ENCODE measurements around the gene ZXDC. TPM values are rescaled to one million over a fixed set of nuclear protein-coding genes. Genes with fewer than 3 reads are reported as not detected.

ZXDC gene
- polyA plus RNA-seq, 1 donor: 25.6 TPM

DNA sequence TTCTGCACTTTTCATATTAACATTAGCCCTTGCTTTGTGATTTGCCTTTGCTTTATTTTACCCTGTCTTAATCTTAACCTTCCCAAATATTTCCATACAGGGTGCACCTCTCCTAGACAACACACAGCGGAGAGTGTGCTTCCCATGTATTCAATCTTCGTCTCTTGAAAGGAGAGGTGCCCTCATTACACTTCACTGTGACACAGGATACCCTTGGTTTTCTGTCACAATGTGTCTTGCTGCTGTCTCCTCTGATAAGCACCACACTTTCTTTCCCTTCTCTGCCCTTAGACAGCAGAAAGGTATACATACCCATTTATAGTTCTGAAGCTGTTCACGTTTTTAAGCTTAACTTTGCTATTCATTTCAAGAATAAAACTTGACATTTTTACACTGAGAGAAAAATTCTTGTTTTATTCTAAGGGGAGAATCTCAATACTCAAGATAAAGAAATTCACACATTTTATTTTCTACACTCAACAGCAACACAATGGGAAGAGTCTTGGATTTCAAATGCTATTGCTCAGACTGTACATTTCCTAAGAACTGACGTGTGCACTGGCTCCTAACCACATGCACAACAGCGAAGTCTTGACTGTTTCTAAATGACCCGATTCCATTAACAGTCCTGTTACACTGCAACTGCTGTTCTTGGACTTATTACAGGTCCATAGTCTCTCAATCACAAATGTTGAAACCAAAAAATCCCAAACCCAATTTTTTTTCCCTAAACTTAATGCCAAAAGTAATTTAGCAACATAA is 21.1 kb downstream of the ZXDC start:
- no peak for DNase-seq (ENCODE audit: low read depth)

DNA sequence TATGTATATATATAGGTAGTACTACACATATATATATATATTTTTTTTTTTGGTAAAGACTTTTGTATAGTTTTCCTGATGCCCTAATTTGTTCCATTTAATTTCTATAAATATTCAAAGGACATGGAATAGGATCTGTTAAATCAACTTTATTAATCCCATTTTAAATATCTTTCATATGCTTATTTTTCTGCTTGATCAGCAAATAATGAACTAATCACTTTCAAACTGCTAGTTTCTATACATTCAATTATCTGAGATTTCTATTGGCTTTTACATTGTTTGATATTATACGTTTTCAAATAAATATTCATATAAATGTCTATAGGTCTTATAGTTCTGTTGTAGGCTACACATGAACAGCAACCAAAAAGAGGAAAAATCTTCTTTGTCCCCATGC is 21.7 kb downstream of the ZXDC start:
- DNase-seq (ENCODE audit: low read depth): no peak

DNA sequence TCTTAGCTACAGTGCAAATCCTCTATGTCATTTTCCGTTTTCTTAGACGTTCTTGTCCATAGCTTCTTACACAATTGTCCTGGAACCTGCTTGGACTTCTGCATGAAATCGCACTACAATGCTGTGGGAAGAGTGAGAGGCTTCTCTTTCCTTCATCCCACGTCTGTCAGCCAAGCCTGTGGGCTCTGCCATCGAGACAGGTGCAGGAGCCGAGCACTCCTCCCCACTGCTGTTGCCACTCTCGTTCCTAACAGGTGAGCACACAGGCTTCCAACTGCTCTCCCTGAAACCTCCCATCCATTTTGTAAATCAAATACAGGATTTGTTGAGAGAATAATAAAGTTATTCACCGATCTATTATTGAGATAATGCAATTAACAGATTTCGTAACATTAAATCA is 23.5 kb downstream of the ZXDC start:
- DNase-seq (ENCODE audit: low read depth): no peak

DNA sequence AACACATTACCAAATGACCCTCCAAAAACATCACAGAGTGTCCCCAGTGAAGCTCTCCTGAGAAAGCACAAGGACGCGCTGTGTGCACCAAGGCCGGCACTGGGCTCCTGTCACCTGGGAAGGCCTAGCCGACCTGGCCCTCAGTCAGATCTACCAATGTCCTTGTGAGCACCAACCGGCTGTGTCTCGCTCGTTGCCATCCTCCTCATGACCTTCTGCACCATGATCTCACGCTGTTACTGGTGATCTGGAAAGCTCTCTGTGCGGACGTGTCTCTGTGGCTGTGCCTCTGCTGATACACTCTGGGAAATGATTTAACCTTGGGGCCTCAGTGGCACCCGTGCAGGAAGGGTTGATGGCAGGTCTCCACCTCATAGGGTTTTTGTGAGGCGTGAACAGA is 24.2 kb downstream of the ZXDC start:
- no peak for DNase-seq (ENCODE audit: low read depth)

DNA sequence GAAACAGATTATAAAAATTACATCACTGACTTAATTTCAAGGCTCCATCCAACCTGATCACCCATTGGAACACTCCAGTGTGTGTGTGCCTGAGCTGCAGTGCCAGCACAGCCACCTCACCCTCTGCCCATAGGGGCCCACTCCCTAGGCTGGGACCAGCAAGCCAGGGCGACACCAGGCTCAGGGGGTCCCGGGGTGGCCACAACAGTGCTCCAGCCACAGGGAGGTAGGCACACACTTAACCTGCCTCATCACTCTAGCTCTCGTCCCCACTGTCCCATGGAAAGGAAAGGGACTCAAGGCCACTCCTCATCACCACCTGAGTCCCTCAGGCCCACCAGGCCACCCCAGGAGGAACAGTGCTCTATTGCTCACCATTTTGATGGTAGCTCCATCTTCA is 24.9 kb downstream of the ZXDC start:
- no peak for DNase-seq (ENCODE audit: low read depth)

DNA sequence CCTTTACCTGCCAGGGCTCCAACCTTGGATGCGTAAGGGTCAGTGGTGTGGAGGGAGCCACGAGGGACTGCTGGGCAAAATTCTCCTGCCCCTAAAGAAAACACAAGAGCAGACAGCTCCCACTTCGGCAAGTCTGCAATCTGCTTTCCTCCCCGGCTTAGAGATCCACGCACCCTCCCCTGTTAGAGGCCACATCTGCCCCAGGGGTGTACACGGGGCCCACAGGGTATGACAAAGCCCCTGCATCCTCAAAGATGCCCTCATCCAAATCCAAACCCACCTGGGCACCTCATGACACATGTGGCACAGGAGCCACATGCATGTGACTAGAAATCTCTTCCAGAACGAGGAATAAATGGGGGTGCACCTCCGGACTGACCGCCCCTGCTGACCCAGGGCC is 25.5 kb downstream of the ZXDC start:
- no peak for DNase-seq (ENCODE audit: low read depth)

DNA sequence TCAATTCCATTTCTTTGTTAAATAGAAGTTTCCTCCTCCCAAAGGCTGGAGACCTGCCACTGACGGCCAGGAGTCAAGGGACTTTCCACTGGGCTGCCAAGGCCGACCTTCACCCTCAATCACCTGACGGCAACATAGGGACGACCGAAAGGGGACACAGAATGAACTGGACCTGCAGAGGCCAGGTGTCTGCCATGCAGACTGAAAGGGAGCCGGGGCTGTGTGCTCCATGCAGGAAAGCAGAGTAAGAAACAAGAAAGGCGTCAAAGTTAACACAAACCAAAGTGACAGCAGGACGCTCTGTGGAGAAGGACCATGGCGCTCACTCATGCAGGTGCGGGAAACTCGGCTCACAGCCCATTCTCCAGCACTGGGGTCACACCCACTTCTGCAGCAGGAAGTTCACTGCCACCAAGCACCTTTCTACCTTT is 26.1 kb downstream of the ZXDC start:
- no peak for DNase-seq (ENCODE audit: low read depth)

DNA sequence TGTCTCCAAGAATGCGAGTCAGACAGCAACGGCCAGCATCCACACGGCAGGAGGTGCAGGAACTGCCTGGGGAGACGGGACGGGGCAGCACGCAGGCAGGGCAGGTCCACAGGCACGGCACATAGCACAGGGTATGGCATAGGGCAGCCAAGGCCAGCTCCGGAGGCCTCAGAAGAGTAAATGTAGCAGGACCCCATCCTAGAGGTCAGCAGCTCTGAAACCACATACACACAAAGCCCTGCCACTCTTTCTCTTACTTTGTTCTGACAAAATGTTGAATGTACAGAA is 26.9 kb downstream of the ZXDC start:
- no peak for DNase-seq (ENCODE audit: low read depth)

DNA sequence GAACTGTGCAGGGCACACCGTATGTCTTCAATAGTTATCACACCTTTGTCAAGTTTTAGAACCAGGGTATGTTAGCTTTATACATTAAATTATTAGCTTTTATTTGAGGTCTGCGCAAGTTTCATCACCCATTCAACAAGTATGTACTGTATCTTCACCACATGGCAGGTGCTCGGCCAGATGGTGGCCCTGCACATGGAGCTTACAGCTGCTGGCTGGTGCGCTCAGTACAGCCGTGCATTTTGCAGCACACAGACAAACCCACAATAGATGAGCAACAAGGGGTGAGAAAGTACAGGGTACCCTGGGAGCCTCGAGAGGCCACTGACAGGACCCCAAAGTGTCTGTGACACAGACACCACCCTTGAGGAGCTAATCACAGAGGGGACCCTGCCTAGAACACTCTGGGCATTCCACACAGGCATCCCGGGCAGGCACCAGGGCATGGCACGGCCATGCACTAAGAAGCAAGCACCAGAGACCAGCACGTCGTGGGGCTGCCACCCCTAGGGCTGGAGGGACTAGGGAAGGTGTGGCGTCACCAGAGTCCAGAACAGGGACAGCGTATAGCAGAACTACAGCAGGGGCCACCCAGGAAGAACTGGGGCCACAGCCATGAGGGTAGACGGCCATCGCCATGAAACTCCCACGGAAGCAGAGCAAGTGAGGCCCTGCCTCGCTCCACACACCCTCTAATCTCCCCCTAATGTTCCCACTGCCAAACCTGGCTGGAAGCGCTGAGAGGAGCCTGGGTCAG is 27.4 kb downstream of the ZXDC start:
- no peak for DNase-seq (ENCODE audit: low read depth)

DNA sequence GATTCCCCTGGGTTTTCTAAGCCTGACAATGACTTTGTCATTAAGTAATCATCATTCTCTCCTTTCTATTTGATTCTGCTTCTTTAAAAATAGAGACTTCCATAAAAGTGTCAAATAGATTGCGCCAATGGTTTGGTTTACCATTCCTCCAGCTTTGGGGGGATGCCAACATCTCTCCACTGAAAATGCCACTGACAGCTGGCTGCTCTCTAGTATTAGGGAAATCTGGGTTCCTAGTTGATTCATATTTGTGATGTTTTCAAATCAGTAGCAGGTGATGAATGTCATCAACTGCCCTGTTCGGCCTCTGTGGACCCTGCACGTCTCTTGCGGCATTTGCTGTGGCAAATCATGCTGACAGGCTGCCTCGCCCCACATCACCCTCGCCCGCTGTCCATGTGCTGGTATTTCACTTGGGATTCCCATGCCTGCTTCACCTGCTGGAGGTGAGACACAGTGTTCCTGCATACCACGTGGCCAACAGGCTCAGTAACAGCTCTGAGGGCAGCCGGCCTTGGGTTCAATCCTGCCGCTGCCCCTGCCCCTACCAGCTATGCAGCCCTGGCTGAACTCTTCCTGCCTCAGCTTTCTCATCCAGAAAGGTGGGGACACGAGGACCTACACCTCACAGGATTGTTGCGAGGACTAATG is 28.1 kb downstream of the ZXDC start:
- no peak for DNase-seq (ENCODE audit: low read depth)

DNA sequence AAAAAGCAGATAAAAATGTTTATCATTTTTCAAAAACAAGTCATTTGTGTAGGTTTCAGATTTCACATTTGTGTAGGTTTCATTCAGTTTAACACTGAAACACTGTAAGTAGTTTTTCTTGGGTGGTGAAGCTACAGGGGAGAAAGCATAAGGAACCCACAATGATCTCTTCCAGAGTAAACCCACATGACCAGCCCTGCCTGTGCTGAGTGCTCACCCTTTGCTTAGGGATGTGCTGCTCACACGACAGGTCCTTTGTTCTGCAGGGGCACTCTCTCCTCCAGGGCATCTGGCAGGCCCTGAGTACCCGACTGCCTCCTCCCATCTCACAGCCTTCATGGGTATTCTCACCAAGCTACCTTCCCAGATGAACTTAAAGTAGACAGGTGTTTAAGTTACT is 28.9 kb downstream of the ZXDC start:
- no peak for DNase-seq (ENCODE audit: low read depth)

DNA sequence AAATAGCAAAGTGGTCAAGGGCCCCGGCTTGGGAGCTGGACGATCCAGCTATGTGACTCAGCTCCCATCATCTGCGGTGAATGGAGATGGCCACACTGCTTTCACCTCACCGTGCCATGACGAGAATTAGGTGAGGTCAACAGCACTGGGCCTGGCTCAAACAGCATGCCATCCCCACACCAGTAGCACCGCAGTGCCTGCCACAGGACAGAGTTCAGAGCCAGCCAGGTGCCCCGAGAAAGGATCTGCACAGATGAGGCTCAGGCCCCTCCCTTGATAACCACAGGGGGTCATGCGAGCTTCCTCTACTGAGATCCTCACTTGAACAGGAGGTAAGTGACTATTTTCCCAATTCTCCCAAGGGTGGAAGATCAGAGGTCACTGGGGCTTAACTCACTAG is 29.4 kb downstream of the ZXDC start:
- DNase-seq (ENCODE audit: low read depth): no peak

DNA sequence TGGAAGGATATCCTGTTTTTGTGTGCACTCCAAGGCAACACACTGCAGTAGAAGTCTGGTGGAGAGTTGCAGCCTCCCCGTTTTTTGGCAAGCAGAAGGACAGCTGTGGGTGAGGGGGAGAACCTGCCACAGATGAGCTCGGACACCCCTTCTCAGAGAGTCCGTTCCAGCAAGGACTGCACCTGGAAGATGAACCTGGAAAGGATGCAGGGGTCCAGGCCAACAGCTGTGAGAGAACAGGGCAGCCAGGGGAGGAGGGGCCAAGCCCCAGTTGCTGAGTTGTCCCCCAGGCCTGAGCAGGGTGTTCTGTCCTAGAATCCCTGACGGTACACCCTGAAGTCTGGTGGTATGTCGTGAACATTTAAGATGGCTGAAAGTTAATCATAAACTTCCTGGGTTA is 30.2 kb downstream of the ZXDC start:
- DNase-seq (ENCODE audit: low read depth): no peak

DNA sequence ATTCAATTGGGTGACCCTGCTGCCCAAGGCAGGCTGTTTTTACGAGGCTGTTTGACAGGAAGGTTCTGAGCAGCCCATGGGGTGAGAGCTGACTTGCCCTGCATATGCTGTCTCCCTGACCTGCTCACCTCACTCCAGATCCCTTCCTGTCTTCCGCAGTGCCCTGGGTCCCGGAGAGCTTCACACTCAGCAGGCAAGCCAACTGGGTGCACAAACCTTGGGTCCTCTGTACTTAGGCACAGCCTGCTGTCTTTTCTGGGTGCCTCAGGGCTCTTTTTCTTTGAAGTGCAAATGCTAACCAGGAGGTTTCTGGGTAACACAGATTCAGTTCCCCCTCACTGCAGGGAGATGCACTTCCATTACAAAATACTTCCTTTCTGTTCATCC is 32.8 kb downstream of the ZXDC start:
- DNase-seq (ENCODE audit: low read depth): no peak

DNA sequence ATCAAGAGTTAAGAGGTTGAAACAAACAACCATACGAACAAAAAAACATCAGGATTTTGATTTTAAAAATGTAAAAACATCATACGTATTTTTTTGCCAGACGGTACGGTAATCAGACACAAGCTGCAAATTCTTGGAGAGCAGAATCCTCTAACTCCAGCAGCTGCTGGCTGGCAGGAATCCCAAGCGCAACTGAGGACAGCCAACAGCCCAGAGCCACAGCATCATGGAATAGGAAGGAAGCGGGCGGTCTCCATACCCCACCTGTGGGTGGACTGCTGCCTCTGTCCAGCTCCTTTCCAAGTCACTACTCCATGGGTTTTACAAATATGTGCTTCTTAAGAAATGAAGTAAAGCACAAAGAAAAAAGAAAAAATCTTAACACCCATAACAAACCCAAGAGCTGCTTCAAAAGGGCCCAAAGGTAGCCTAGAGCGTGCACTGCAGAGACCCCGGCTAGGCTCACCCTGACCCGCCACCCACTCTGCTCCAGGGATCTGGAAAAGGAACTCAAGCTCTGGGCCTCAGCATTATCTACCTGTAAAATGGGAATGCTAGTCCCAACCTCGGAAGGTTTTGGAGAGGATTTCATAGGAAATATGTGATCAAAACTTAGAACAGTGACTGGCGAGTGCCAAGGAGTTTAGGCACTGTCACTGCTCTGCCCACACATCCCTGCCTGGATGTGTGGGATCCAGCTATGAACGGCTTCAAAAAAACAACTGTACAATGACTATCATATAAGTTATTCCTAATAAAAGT is 33.4 kb downstream of the ZXDC start:
- DNase-seq (ENCODE audit: low read depth): peak; percentile 79

DNA sequence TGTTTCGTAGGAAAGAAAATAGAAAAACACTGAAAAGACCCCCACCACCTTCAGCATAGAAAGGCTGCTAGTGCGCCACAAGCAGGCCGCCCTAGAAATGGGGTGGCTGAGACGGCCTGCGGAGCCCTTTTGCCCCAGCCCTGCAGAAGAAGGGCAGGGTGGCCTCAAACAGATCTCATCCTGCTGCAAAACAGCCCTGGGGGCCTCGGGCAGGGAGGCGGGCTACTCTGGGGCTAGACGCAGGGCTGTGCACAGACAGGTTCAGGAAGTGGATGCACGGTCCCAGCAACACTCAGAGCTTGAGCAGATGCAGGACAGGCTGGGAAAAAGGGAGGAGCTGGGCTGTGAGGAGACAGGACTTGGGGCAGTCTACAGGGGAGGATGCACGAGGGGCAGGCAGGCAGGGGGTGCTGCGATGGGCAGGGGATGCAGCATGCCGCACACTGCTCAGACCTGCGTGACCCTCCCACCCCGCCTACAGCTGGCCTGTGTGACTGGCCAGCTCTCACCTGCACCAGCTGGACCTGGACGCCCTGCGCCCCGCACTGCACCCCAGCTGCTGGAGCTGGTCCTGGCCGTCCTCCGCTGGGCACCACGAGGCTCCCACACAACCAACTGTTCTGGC is 34.3 kb downstream of the ZXDC start:
- no peak for DNase-seq (ENCODE audit: low read depth)

DNA sequence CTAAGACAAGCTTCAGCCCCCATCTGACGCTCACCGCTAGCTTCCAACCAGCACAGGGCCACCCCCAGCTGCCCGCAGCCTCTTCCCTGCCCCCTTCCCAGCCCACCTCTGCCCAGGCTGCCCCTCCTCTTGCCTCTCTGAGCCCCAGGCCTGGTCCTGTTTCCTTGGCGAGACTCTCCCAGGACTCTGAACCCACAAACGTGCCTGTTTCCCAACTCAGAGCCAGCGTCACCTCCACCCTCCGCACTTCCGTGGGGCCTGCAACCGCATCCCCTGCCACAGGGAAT is 35.0 kb downstream of the ZXDC start:
- DNase-seq (ENCODE audit: low read depth): no peak

DNA sequence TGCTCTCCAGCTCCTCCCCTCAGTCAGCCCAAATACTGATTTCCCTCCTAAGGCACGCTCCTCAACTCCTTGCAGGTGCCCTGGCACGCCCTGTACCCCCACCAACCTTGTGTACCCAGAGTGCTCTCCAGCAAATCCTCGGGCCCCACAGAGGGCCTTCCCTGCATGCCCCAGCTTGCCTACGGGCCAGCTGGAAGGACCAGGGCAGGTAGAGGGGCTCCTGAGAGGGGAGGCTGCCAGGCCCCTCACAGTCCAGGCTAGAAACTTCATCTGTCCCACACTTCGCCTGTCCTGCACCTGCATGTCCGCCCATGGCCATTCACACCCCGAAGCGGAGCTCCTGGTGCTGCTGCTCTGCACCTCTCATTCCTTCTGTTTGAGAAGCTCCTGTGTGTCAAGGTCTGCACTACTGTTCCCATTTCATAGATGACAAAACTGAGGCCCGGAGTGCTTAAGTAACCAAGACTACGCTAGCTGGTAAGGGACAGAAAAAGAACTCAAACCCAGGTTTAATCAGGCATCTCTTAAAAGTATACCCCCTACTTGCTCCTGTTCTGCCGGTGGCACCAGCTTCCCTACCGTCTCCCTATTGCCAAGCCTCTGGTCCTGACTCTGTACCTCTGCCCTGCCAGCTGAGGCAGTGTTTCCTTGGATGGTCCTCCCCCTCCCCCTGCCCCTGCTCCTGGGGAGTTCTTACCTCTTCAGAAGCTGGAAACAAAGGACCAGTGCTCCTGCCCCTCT is 35.6 kb downstream of the ZXDC start:
- DNase-seq (ENCODE audit: low read depth): no peak

DNA sequence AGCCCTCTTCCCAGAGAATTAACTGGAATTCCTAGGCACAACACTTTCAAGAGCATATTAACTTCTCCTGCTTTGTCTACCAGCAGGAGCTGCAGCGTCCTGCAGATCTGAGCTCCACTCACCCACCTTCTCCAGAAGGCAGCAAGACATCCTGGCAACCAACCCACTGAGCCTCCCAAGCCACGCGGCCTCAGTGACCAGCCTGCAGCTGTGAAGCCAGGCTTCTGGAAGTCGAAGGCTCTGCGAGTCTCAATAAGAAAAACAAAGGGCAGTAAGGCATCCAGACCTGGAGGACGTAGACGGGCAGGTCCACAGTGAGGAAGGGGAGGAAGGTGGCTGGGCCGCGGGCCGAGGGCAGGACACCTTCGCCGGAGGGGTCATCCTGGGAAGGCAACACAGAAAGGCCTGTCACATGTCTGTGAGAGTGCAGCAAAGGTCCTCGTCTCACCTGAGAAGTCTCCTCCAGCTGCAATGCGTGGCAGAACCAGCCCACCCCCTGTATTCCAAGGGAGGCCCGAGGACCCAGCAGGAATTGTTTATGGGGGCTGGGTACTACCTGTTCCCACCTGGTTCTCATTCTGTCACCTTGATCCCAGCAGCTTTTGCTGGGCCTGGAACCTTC is 36.2 kb downstream of the ZXDC start:
- DNase-seq (ENCODE audit: low read depth): no peak

DNA sequence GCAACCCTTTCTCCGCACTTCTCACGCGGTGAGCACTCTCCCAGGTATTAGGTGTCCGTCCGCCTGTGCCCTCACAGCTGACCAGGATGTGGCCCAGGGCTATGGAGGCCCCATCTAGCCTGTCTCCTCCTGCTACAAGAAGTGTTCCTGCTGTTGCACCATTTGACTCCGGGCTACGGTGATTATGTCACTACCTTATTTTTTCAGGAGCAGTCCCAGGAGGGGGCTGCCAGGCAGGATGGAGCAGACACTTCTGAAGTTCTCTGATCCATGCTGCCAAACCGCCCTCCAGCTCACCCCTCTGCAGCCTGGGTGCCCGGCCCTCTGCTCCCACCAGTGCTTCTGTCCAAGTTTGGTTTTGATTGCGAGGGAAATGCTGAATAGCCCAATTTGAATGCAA is 36.9 kb downstream of the ZXDC start:
- DNase-seq (ENCODE audit: low read depth): no peak

DNA sequence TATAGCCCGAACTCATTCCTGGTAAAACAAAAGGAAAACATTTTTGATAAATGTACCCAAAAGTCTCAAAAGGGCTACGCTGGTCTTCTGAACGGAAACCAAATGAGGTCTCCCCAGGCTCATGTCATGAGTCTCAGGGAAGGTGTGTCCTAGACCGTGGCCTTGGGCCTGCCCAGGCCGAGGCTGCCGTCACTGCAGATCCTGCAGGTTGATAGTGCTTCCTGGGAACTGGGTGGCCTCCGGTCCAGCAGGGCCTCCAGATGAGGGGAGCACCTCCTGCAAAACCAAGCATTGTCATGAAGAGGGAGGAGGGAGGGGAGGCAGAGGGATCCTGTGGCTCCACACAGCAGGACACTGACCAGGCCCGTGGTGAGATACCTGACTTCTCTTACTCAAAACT is 37.5 kb downstream of the ZXDC start:
- no peak for DNase-seq (ENCODE audit: low read depth)
